Lower leg skin (tissue), 4 donors: ENCODE results near the gene STXBP5L. TPM values are rescaled to one million over a fixed set of nuclear protein-coding genes. Genes with fewer than 3 reads are reported as not detected.
"Not testable (repeated sequence)": the region's sequence is repeated elsewhere in the genome, so short reads cannot be mapped to it uniquely, and the experiment has no call there.

Source experiments
- DNase-seq, 2 donors: peaks; one replicate each; pipeline ENCODE4 v3.0.0-alpha.2; 2019; ENCODE audit warnings: low spot score in 2 of 2
- H3K4me3 ChIP-seq: fragments of 200-600 bp; sonication (generic); 2 replicates; pipeline ENCODE4 v1.5.1; 2017; ENCODE audit warnings: mild to moderate bottlenecking, low read depth; ENCODE audit not compliant: poor library complexity, severe bottlenecking
- POLR2A ChIP-seq, 2 donors: fragments of 450-650 bp; IDR thresholded peaks; one replicate each; pipeline ENCODE4 v1.6.1; 2016 to 2017; ENCODE audit warnings: antibody characterized with exemption in 2 of 2, mild to moderate bottlenecking in 1 of 2, moderate library complexity in 1 of 2
- WGBS, 2 donors: methylation state at CpG; one replicate each; pipeline ENCODE4 v1.1.5; 2018; 5-methylcytosine and 5-hydroxymethylcytosine counted together
- intact Hi-C: fragments of 100-400 bp; cut with DNase I; formaldehyde crosslinking; loops from one replicate; pipeline ENCODE4 v1.15.0; 2023; ENCODE audit warnings: low total_unique reads
- total RNA-seq, 4 donors: library from RNA; depleted of rRNA; stranded (reverse); fragments of >200 nt; gene quantifications; one replicate each; pipeline ENCODE4 v1.1.0, GENCODE V29; 2016
- TF ChIP-seq, protein P1 (sequence below), 3 donors: fragments of 450-650 bp; IDR thresholded peaks; one replicate each; pipeline ENCODE4 v1.5.1; 2016; ENCODE audit warnings: antibody characterized with exemption in 3 of 3, mild to moderate bottlenecking in 3 of 3, moderate library complexity in 2 of 3

Gene STXBP5L
- total RNA-seq, 4 donors from 2014 or later, result 0.06 TPM; not detected in 3

DNA sequence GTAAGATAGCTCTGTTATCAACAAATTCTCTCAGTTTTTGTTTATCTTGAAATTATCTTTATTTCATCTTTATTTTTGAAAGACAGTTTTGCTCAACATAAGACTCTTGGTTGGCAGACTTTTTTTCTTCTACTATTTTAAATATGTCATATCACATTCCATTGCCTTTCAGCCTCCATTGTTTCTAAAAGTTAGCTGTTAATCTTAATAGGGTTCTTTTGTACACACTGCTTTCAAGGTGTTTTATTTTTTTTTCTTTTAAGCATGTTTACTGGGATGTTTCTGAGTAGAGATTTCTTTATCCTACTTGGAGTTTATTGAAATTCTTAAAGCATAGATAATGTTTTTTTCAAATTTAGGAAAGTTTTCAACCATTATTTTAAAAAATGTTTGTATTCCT lies 294.6 kb downstream of the STXBP5L start:
- H3K4me3 ChIP-seq, result no peak overlapping the region
- no peak for DNase-seq
- no peak for TF ChIP-seq POLR2A (IDR thresholded peaks at IDR 0.05)
- TF ChIP-seq, protein P1, sequence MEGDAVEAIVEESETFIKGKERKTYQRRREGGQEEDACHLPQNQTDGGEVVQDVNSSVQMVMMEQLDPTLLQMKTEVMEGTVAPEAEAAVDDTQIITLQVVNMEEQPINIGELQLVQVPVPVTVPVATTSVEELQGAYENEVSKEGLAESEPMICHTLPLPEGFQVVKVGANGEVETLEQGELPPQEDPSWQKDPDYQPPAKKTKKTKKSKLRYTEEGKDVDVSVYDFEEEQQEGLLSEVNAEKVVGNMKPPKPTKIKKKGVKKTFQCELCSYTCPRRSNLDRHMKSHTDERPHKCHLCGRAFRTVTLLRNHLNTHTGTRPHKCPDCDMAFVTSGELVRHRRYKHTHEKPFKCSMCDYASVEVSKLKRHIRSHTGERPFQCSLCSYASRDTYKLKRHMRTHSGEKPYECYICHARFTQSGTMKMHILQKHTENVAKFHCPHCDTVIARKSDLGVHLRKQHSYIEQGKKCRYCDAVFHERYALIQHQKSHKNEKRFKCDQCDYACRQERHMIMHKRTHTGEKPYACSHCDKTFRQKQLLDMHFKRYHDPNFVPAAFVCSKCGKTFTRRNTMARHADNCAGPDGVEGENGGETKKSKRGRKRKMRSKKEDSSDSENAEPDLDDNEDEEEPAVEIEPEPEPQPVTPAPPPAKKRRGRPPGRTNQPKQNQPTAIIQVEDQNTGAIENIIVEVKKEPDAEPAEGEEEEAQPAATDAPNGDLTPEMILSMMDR (IDR thresholded peaks at IDR 0.05), result no peak
- intact Hi-C loops, result no loop called here

DNA sequence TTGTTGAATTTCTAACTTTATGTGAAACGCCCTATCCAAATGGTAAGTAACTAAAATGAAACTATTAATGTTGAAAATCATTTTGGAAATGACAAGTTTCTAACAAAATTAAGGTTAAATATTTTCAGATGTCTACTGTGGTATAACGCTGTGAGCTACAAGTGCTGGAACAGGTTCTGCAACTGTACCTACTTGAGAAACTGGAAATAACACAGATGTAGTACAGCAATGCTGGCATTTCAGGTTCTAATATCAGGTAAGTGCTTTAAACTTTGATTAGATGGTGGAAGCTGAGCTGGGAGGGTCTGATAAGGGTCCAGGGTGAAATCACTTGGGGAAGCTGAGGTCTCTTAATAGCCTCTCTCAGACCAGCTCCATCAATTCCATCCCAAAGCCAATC lies 315.1 kb downstream of the STXBP5L start:
- intact Hi-C loops, result no loop called here
- 53 to 58% methylated on average over 2 of the region's 2 CpGs for WGBS, 2 donors
- no peak for TF ChIP-seq POLR2A (IDR thresholded peaks at IDR 0.05)
- TF ChIP-seq, protein P1 (IDR thresholded peaks at IDR 0.05), result no peak
- no peak overlapping the region for H3K4me3 ChIP-seq
- no peak for DNase-seq

DNA sequence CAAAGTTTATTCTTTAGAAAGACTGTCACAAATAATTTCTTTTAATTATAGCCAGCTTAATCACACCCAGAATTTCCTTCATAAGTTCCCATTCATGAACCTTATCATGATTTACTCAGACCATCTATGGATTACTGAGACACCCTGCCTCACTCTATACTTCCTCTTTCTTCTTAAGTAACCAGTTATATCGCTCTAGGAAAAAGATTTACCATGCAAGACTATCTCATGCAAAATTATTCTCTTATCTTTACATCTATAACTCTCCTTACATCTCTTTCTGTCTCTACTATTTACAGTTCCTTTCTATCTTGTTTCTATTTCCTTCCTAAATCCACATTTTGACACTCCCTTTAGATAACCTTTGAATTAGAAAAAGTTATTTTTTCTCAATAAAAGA lies 321.0 kb downstream of the STXBP5L start:
- no peak overlapping the region for H3K4me3 ChIP-seq
- no peak for DNase-seq
- 36 to 57% methylated on average over 1 of the region's 1 CpG for WGBS, 2 donors
- intact Hi-C loops, result no loop called here
- TF ChIP-seq POLR2A (IDR thresholded peaks at IDR 0.05), result no peak
- TF ChIP-seq, protein P1 (IDR thresholded peaks at IDR 0.05), result no peak

DNA sequence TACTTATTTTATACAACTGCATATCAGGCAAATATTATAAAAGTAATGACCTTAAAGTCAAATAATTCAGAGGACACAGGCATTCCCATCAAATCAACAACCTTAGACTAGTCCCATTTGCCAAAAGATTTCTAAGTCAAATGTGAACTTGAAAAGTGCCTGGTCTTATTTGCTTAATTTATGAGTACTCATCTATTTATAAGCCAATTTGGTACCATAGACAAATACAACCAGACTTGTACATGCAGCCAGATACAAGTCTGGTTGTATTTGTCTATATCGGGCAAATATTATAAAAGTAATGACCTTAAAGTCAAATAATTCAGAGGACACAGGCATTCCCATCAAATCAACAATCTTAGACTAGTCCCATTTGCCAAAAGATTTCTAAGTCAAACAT lies 322.2 kb downstream of the STXBP5L start:
- intact Hi-C loops, H3K4me3 ChIP-seq, DNase-seq: not testable (repeated sequence)
- WGBS, 2 donors, result 89 to 91% methylated on average over 1 of the region's 1 CpG

DNA sequence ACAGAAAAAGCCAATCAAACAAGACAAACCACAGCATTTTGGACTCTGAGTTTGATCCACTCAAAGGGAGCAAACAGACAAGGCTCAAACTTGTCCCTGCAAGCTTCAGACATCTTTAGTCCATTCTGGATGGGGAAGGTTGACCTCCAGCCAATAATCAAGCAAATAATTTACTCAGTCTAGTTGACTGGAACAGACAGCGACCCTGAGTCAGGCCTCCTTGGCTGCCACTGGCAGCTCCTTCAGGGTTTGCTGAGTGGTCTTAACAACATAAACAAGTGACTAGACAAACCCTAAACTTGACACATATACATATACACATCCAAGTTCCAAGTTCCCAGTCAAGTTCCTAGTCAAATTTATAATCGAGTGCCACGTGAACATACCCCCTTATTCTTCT lies 323.9 kb downstream of the STXBP5L start:
- no peak overlapping the region for H3K4me3 ChIP-seq
- WGBS, 2 donors, result 70 to 83% methylated on average over 3 of the region's 3 CpGs
- DNase-seq, result no peak
- no peak for TF ChIP-seq POLR2A (IDR thresholded peaks at IDR 0.05)
- TF ChIP-seq, protein P1 (IDR thresholded peaks at IDR 0.05), result no peak
- intact Hi-C loops, result no loop called here

DNA sequence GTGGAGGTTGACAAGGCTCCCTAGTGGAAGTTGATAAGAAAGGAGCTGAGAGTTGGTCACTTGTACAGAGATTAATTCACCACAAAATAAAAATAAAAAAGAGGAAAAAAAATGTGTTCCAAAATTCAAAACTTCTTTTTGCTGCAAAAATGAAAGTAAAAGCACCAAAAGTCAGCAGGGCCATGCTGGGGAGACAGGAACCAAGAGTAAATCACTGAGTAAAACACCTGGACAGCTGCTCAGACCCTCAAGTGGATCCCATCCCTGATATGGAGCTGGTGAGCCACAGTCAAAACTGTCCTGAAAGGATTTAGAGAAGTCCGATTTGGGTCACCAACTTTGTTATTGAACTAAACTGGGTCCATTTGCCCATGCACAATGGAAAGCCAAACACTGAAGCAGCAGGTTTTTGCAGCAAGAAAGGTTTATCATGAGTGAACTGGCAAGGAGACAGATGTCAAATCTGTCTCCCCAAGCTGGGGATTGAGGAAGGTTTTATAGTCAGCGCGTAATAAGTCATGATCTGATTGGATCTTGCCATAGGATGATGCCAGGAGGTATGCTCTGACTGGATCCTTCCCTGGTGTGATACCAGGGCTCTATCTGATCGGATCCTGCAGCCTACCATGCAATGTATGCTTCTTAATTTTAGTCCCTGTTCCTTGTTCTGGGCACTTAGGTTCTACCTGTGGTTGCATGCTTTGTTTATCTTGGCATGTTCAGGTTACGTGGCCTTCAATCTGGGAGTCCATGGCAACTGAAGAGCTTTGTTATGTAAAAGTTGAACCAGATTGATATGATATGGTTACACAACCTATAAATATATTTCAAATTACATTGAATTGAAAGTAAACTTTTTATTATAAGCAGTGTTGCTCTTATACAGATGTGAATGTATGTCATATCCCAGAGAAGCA lies 324.6 kb downstream of the STXBP5L start:
- DNase-seq, result no peak
- TF ChIP-seq, protein P1 (IDR thresholded peaks at IDR 0.05), result no peak
- no peak for TF ChIP-seq POLR2A (IDR thresholded peaks at IDR 0.05)
- no peak overlapping the region for H3K4me3 ChIP-seq
- WGBS, 2 donors, result 80 to 82% methylated on average over 5 of the region's 5 CpGs
- intact Hi-C loops, result no loop called here
